Esophagus mucosa (tissue), 1 donor: Measurements from ENCODE around the gene ZNF195. TPM values are rescaled to one million over a fixed set of nuclear protein-coding genes. Genes with fewer than 3 reads are reported as not detected.
"Not testable (repeated sequence)": the region's sequence is repeated elsewhere in the genome, so short reads cannot be mapped to it uniquely, and the experiment has no call there.

Source experiments
- ATAC-seq: fragments of 200-7000 bp; cut with Tn5 transposase; one replicate; pipeline ENCODE4 v1.9.1; 2020
- total RNA-seq: library from RNA; stranded (reverse); gene quantifications from one replicate; pipeline ENCODE4 v1.2.4, GENCODE V29; 2023
- donor health status: DM: yes; HTN: yes; CAD: no.

Gene ZNF195
- total RNA-seq, 1 donor from 2014 or later = 9.4 TPM

- ATAC-seq = not testable (repeated sequence)
These were observed 23.4 kb upstream of the ZNF195 start for GRCh38 chr11:3402181-3402860.

GRCh38 chr11:3401052-3401451, 22.1 kb upstream of the ZNF195 start:
- ATAC-seq = not testable (repeated sequence)

- ATAC-seq = not testable (repeated sequence)
These were observed 19.6 kb upstream of the ZNF195 start for GRCh38 chr11:3398509-3398908.

- ATAC-seq = not testable (repeated sequence)
These were observed 19.2 kb upstream of the ZNF195 start for GRCh38 chr11:3398106-3398505.

- ATAC-seq = not testable (repeated sequence)
These were observed 18.3 kb upstream of the ZNF195 start for GRCh38 chr11:3397210-3397609.

- ATAC-seq = not testable (repeated sequence)
These were observed 16.5 kb upstream of the ZNF195 start for GRCh38 chr11:3395468-3395867.

GRCh38 chr11:3394956-3395355, 16.0 kb upstream of the ZNF195 start:
- ATAC-seq = not testable (repeated sequence)

- not testable (repeated sequence) for ATAC-seq
These were observed 14.5 kb upstream of the ZNF195 start for GRCh38 chr11:3393450-3393849.

GRCh38 chr11:3382613-3383285, 3.8 kb upstream of the ZNF195 start:
- ATAC-seq = no peak

GRCh38 chr11:3381794-3382193, 2.8 kb upstream of the ZNF195 start:
- ATAC-seq = no peak

GRCh38 chr11:3380706-3381545, 2.0 kb upstream of the ZNF195 start:
- no peak for ATAC-seq

- no peak for ATAC-seq
These were observed 3.4 kb downstream of the ZNF195 start for GRCh38 chr11:3375552-3375951.

GRCh38 chr11:3370311-3370870, 8.6 kb downstream of the ZNF195 start:
- ATAC-seq = no peak

GRCh38 chr11:3369366-3369765, 9.6 kb downstream of the ZNF195 start:
- no peak for ATAC-seq

GRCh38 chr11:3368199-3368598, 10.7 kb downstream of the ZNF195 start:
- no peak for ATAC-seq

GRCh38 chr11:3367221-3367620, 11.7 kb downstream of the ZNF195 start:
- no peak for ATAC-seq

- no peak for ATAC-seq
These were observed 19.7 kb downstream of the ZNF195 start for GRCh38 chr11:3359092-3359824.

- no peak for ATAC-seq
These were observed 20.8 kb downstream of the ZNF195 start for GRCh38 chr11:3357994-3358676.

GRCh38 chr11:3357302-3357701, 21.6 kb downstream of the ZNF195 start:
- ATAC-seq = no peak

- ATAC-seq = no peak
These were observed 22.1 kb downstream of the ZNF195 start for GRCh38 chr11:3356858-3357257.

- ATAC-seq = no peak
These were observed 25.9 kb downstream of the ZNF195 start for GRCh38 chr11:3353066-3353465.

- no peak for ATAC-seq
These were observed 31.8 kb downstream of the ZNF195 start for GRCh38 chr11:3347127-3347526.
